ENCODE results near the gene PLEKHH1.

GRCh38 chr14:67556671-67557070 is 23.6 kb downstream of the PLEKHH1 start:
- TF ChIP-seq ERF (CRISPR knock-in tag; IDR thresholded peaks at IDR 0.05) = no peak
- TF ChIP-seq, protein P1, sequence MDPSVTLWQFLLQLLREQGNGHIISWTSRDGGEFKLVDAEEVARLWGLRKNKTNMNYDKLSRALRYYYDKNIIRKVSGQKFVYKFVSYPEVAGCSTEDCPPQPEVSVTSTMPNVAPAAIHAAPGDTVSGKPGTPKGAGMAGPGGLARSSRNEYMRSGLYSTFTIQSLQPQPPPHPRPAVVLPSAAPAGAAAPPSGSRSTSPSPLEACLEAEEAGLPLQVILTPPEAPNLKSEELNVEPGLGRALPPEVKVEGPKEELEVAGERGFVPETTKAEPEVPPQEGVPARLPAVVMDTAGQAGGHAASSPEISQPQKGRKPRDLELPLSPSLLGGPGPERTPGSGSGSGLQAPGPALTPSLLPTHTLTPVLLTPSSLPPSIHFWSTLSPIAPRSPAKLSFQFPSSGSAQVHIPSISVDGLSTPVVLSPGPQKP (CRISPR knock-in tag; IDR thresholded peaks at IDR 0.05) = no peak
- TF ChIP-seq EZH2 (IDR thresholded peaks at IDR 0.05; ENCODE audit: borderline replicate concordance, low read depth, low read length) = no peak

Data from K562 (cell line).